HuH-7 (cell line): ENCODE measurements around the gene OBSCN.
"Not testable (repeated sequence)": the region's sequence is repeated elsewhere in the genome, so short reads cannot be mapped to it uniquely, and the experiment has no call there.

Experiments used
- DNase-seq: peaks from one replicate; pipeline ENCODE4 v3.0.0; 2011; ENCODE audit warnings: low spot score

The OBSCN gene

DNA sequence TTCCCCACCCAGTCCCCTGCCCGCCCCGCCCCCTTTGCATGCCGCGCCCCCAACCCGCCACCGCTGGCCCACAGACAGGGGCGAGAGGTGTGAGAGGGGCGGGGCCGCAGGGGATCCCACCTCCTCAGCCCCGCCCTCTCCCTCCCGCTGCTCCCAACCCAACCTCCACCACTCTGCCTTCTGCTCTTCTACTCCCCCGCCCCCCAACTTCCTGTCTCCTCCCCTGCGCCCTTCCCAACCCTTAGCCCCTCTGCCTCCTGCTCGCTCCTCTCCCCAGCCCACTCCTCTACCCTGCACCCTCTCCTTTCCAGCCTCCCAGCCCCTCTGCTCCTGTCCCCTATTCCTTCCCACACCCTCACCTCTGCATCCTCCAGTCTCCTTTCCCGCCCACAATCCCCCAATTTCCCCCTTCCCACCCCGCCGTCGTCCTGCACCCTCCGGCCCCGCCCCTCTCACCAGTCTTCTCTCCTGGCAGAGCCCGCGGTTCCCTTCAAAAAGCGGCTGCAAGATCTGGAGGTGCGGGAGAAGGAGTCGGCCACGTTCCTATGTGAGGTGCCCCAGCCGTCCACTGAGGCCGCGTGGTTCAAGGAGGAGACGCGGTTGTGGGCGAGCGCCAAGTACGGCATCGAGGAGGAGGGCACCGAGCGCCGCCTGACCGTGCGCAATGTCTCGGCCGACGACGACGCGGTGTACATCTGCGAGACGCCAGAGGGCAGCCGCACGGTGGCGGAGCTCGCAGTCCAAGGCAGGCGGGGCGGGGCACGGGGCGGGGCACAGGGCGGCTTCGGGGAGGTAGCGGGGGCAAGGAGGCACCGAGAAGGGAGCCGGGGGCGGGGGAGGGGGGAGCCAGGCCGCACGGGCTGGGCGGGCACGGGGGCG lies 5.4 kb downstream of the OBSCN start:
- peak; percentile 96 for DNase-seq

GRCh38 chr1:228213917-228214808 lies 6.3 kb downstream of the OBSCN start:
- no peak for DNase-seq

- no peak for DNase-seq
These were observed 7.2 kb downstream of the OBSCN start for GRCh38 chr1:228214921-228215662.

GRCh38 chr1:228215663-228216116 lies 7.8 kb downstream of the OBSCN start:
- no peak for DNase-seq

DNA sequence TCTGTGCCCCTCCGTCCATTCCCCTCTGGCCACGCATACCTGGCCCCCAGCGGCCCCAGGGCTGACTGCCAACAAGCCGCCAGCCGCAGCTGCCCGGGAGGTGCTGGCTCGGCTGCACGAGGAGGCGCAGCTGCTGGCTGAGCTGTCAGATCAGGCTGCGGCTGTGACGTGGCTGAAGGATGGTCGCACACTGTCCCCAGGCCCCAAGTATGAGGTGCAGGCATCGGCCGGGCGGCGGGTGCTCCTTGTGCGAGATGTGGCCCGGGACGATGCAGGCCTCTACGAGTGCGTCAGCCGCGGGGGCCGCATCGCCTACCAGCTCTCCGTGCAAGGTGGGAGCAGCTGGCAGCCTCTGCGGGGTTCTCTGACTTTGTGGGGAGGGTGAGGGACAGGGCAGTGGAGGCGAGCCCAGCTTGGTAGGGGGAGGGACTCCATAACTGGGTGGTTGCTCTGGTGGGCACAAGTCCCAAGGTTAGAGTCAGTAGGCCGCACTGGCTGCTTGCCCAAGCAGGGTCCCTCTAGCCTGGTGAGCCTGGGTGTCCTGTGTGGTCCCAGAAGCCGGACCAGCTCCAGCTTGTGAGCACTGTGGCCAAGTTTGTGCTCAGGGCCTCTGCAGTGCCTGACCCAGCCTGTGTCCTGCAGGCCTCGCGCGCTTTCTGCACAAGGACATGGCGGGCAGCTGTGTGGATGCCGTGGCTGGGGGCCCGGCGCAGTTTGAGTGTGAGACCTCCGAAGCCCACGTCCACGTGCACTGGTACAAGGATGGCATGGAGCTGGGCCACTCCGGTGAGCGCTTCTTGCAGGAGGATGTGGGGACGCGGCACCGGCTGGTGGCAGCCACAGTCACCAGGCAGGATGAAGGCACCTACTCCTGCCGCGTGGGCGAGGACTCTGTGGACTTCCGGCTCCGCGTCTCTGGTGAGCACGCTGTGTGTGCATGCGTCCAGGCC lies 8.8 kb downstream of the OBSCN start:
- no peak for DNase-seq

GRCh38 chr1:228217551-228218344 lies 9.9 kb downstream of the OBSCN start:
- no peak for DNase-seq

GRCh38 chr1:228218513-228219244 lies 10.8 kb downstream of the OBSCN start:
- no peak for DNase-seq

DNA sequence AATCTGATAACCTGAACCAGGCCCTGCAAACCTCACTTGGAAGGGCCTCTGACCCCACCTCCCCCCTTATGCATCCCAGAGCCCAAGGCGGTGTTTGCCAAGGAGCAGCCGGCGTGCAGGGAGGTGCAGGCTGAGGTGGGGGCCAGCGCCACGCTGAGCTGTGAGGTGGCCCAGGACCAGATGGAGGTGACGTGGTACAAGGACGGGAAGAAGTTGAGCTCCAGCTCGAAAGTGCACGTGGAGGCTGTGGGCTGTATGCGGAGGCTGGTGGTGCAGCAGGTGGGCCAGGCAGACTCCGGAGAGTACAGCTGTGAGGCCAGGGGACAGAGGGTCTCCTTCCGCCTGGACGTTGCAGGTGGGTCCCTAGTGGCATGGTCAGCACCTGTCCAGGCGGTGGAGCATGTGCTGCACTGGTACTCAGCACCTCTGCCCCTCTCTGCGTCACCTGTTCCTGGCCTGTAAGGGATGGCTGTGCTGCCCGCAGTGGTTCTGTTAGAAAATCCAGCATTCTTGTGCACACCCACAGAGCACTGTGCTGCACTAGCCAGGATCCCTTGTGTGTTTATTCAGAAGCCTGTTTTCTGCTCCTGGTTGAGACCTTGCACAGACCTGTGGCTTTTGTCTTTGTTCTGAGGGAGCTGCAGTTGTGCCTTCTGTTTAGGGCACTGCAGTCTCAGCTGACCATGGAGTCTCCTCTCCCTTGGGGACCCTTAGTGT lies 11.6 kb downstream of the OBSCN start:
- no peak for DNase-seq

- no peak for DNase-seq
These were observed 12.3 kb downstream of the OBSCN start for GRCh38 chr1:228219962-228220780.

- DNase-seq, result not testable (repeated sequence)
These were observed 13.3 kb downstream of the OBSCN start for GRCh38 chr1:228221097-228221496.

- DNase-seq, result no peak
These were observed 14.7 kb downstream of the OBSCN start for GRCh38 chr1:228222548-228222947.

GRCh38 chr1:228224198-228225164 lies 16.6 kb downstream of the OBSCN start:
- no peak for DNase-seq

GRCh38 chr1:228225165-228225710 lies 17.4 kb downstream of the OBSCN start:
- DNase-seq, result no peak

GRCh38 chr1:228225740-228226139 lies 17.9 kb downstream of the OBSCN start:
- no peak for DNase-seq

DNA sequence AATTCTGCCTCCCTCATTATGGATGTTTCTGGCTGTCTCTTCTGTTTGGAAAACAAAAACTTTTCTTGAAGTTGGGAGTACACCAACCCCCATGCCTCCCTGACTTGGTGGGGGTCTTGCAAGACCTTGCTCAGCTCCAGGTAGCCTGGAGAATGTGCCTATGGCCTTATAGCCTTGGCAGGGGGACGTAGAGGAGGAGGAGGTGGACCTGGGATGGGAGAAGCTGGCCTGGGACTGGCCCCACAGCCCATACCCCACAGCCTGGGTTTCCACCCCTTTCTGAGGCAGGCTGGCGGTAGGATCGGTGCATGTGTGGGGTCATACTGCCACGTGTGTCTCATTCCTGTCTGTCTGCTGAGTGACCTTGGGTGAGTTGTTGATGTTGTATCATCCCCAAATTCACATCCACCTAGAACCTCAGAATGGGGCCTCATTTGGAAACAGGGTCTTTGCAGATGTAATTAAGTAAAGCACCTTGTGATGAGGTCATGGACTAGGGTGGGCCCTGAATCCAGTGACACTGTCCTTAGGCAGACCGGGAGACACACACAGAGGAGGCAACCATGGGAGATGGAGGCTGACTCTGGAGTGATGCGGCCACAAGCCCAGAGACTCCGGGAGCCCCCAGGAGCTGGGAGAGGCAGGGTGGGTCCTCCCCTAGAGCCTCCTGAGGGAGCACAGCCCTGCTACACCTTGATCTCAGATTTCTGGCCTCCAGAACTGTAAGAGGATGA lies 18.5 kb downstream of the OBSCN start:
- no peak for DNase-seq
